ENCODE data around the gene AK1.
"Not testable (repeated sequence)": the region's sequence is repeated elsewhere in the genome, so short reads cannot be mapped to it uniquely, and the experiment has no call there.

The AK1 gene

GRCh38 chr9:127845619-127846018, 31.9 kb downstream of the AK1 start:
- not testable (repeated sequence) for DNase-seq

- no peak for DNase-seq
Observed at GRCh38 chr9:127844821-127845359, 32.6 kb downstream of the AK1 start.

DNA sequence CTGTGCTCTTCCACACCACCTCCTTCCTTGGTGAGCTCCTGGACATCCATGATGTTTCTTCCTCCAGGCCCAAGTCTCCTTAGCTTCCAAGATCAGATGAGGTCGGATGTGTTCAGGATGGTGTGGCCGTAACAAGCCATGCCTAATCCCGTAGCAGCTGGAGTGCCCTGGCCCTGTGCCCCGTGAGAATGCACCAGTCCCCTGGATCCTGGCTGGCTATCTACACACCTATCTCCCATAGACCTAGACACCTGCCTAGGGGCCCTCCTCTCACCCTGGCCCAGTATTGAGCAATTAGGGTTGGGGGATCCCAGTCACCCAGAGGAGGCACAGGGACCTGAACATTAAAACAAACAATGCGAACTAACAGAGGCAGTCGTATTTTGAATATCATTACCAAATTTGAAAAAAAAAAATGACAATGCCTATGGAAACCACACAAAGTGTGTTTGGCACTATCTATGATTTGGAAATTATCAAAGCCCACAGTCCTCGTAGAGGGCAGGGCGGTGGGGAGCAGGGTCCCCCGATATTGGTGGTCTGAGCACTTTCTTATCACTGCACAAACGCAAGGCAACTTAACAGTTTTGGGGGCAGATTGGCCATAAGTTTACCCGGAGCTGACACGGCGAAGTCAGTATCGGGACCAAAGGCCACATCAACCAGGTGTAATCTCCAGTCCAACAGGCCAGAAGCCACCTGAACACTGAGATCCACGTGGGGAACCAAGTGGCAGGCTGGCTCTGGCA, 36.2 kb downstream of the AK1 start:
- DNase-seq = no peak

- no peak for DNase-seq
Observed at GRCh38 chr9:127838375-127839078, 38.9 kb downstream of the AK1 start.

GRCh38 chr9:127837346-127837745, 40.1 kb downstream of the AK1 start:
- DNase-seq = no peak

DNA sequence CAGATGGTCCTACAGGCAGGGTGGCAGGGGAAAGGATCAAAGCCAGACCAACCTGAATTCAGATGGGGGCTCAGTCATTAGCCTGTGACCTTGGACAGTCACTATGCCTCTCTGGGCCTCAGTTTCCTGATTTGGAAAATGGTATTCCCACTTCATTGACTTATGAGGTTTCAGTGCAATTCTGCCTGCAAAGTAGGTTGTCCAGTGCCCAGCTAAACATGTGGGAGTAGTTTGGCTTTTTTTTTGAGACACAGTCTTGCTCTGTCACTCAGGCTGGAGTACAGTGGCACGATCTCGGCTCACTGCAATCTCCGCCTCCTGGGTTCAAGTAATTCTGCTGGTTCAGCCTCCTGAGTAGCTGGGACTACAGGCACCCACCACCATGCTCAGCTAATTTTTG, 40.9 kb downstream of the AK1 start:
- not testable (repeated sequence) for DNase-seq

DNA sequence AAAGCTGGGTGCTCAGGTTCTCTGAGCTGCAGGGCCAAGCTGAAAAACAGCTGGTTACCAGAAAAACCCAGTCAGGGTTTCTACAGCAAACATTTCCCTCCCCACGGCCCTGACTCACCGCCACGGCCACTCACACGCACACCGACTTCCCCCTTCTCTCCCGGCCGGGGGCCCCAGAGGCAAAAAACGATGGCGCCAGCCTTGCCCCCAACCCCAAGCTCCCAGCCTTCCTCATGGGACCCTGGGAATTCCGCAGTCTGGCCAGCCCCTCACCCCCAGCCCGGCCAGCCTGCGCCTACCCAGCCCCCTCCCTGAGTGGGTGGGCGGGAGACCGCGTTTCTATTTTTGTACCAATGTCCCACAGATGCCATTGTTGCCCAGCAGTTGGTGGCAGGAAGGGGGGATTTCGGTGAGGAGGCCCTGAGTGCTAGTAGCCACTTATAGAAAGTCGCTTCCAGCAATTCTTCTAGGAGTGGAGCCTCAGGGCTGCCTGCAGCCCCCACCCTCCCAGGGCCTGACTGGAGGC, 41.4 kb downstream of the AK1 start:
- no peak for DNase-seq

DNA sequence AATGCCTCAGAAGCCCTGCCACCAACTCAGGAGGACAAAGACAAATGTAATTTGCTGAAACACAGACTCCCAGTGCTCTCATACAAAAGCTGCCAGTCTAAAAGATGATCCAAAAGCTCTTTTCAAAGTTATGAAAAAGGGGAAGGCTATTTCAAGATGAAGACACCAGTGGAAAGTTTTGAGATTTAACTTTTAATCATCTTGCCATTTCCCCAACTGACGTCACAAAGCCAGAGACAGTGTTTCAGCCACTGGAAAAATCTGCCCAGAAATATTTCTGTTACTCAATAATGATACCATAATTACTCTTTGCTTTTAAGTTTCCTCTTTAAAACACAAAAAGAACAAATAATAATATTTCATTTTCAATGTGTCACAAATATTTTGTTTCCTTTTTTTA, 43.9 kb downstream of the AK1 start:
- DNase-seq = no peak

DNA sequence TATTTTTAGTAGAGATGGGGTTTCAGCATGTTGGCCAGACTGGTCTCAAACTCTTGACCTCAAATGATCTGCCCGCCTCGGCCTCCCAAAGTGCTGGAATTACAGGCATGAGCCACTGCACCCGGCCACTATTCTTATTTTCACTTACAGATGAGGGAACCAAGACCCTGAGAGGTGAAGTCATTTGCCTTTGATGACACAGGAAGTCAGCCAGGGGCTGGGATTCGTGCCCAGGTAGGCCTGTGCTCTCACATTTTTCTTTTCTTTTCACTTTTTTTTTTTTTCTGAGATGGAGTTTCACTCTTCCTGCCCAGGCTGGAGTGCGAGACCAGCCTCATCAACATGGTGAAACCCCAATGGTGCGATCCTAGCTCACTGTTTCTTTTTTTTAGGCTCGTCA, 45.2 kb downstream of the AK1 start:
- no peak for DNase-seq

- no peak for DNase-seq
Observed at GRCh38 chr9:127829205-127829906, 48.1 kb downstream of the AK1 start.

DNA sequence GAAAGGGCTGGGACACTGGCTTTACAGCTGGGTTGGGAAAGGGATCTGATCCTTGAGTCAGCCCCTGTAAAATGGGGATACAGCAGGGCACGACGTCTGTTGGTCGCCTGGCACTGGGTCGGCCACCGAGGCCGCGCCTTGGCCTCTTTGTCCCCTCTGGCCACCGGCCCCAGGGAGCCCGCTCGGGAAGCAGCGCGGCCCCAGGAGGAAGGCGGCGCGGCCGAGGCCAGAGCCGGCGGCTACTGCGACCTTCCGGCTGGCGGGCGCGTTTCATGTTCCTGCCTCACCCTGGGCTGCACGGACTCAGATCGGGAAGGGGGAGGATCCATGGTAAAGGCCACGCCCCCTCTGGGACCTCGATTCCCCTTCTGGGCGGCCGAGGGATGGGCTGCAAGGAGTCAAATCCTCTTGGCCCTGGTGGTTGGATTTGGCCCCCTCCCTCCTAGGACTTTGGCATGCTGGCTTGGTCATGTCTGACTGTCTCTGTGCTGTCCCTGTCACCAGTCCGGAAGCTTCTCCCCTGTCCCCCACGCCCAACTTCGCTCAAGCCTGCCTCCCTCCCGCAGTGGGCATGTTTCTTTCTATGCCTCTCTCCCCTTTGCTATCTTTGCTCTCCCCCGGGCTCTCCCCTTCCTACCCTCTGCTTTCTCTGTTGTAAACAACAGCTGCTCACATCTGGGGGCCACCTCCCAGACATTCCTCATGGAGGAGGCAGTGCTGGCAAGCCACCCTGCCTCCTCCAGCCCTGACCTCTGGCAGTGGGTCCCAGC, 49.0 kb downstream of the AK1 start:
- no peak for DNase-seq

DNA sequence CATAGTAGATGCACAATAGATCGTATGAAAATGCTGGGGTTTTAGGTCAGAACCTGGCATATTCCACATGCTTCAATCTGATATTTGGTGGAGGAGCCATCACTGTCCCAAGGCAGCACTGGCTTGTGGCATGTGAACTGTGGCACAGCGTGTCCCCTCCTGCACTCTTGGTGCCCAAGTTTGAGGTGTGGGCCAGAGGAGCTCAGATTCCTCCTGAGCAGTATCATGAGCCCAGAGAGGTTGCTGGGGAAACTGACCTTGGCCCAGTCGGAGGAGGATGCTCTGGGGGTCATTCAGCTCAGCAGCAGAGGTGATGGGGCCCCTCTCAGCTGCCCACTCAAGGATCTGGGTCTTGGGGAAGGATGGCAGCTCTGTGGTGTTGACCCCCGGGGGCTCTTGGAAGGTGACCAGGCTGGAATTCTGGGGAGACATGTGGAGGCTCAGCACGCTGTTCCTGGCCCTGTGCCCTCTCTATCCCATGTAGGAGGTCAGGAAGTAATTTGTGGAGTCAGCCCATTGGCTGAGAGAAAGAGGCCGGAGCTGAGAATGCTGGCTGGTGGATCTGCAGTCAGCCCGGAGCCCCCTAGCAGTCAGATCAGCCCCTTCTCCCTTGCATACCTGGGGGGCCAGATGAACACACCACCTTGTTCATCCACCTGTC, 51.1 kb downstream of the AK1 start:
- no peak for DNase-seq

DNA sequence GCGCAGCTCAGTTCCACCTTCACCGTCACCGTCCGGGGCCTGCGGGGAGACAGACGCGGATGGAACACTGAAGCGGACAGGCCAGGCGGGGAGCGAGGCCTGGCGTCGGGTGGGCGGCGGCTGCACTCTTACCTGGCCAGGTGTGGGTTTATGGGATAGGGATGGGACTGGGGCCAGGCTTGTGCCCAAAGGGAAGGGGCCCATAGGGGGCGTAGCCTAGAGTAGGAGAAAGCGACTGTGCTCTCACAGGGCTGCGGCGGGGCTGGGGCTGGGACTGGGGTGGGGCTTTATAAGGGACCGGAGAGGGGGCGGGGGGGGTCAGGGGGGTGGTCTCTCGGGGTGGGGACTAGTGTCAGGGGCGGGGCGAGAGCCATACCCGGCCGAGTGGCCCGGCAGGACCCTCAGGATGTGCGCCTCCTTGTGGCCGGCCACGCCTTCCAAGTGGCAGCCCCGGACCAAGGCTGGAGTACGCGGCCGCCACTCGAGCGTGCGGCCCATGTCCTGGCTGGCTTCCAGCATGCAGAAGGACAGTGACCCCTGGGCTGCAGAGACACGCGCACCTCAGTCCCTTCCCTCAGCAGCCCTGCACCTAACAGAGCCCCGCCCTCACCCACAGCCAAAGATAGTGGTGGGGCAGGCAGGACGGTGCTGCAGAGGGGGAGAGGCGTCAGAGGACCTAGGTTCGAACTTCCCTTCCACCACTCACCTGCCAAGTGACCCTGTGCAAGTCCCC, 52.0 kb downstream of the AK1 start:
- DNase-seq = no peak

GRCh38 chr9:127822108-127822507, 55.4 kb downstream of the AK1 start:
- no peak for DNase-seq

DNA sequence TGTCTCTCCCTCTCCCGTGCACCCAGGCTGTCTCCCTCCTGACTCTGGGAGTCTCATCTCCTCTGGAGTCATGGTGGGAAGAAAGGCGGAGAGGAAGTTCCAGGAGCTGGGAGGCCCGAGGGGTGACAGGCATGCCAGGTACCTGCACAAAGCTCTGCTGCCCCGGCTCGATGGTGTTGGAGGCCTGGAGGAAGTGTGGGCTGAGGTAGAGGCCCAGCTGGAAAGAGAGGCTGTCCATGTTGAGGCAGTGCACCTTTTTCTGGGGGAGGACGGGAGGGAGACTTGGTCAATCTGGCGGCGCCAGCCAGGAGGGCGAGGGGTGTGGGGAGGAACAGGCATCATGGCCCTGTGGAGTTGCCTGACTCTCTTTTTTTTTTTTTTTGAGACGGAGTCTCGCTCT, 58.9 kb downstream of the AK1 start:
- no peak for DNase-seq

- no peak for DNase-seq
Observed at GRCh38 chr9:127817881-127818434, 59.5 kb downstream of the AK1 start.

DNA sequence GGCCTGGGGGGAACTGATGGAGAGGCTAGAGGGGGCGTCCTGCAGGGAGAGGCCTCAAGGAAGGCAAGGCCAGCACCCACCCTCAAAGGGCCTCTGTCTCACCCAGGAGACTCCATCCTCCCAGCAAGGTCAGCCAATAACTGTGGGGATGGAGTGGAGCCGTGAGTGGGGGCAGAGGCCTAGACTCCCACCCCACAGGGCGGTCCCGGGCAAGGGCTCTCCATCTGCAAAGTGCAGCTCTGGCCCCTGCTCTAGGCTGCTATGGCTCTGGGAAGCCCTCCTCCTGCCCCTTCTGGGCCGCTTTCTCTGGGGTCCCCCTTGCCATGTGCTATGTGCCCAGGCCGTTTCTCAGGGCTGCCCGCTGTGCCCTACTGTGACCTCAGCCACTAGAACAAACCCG, 60.7 kb downstream of the AK1 start:
- no peak for DNase-seq
